Testis (tissue), 3 donors: ENCODE results near the gene CASR. TPM values are rescaled to one million over a fixed set of nuclear protein-coding genes. Genes with fewer than 3 reads are reported as not detected.

Experiments used
- DNase-seq: peaks from one replicate; pipeline ENCODE4 v3.0.0-alpha.2; 2019
- H3K27ac ChIP-seq, 2 donors: fragments of 200-600 bp; sonication (generic); one replicate each; pipeline ENCODE4 v1.5.1; 2019
- H3K27me3 ChIP-seq: fragments of 200-600 bp; sonication (generic); one replicate; pipeline ENCODE4 v1.5.1; 2019
- H3K36me3 ChIP-seq: fragments of 200-600 bp; sonication (generic); one replicate; pipeline ENCODE4 v1.5.1; 2017; ENCODE audit warnings: low read depth; ENCODE audit errors: missing control alignments
- H3K4me1 ChIP-seq: fragments of 200-600 bp; sonication (generic); one replicate; pipeline ENCODE4 v1.5.1; 2019
- H3K4me3 ChIP-seq, 2 donors: fragments of 200-600 bp; sonication (generic); one replicate each; pipeline ENCODE4 v1.5.1; 2017 to 2019
- H3K9me3 ChIP-seq: fragments of 200-600 bp; sonication (generic); one replicate; pipeline ENCODE4 v1.5.1; 2017
- CTCF ChIP-seq, 3 experiments: fragments of 450-650 bp in 2 of 3; fragments of 200-600 bp in 1 of 3; sonication (generic) in 1 of 3; IDR thresholded peaks; one replicate each; pipeline ENCODE4 v1.5.1; 2016 to 2019; ENCODE audit warnings: antibody characterized with exemption in 3 of 3, mild to moderate bottlenecking in 2 of 3, moderate library complexity in 1 of 3
- POLR2A ChIP-seq: fragments of 450-650 bp; IDR thresholded peaks from one replicate; pipeline ENCODE4 v1.6.1; 2017; ENCODE audit warnings: antibody characterized with exemption, mild to moderate bottlenecking, moderate library complexity
- WGBS, 2 donors: methylation state at CpG; one replicate each; pipeline ENCODE4 v1.1.5; 2018; 5-methylcytosine and 5-hydroxymethylcytosine counted together
- intact Hi-C: fragments of 100-400 bp; cut with DNase I; formaldehyde crosslinking; loops from one replicate; pipeline ENCODE4 v1.15.1; 2023; ENCODE audit warnings: low total_unique reads
- polyA plus RNA-seq: library from polyadenylated mRNA; stranded (reverse); fragments of 350-450 nt; fragmentation: Illumina TruSeq; extraction: RNeasy Lipid Tissue Mini Kit (QIAGEN cat#74804); gene quantifications from one replicate; pipeline ENCODE4 v1.2.3, GENCODE V29; 2014; ENCODE audit warnings: low read depth, low replicate concordance; ENCODE audit not compliant: insufficient read depth
- total RNA-seq, 2 donors: library from RNA; depleted of rRNA; stranded (reverse); fragments of >200 nt; gene quantifications; one replicate each; pipeline ENCODE4 v1.2.3, GENCODE V29; 2016

The CASR gene
- total and polyA plus RNA-seq, 3 donors from 2014 or later = 0.30 to 1.4 (median 1.2) TPM

- no peak for TF ChIP-seq POLR2A
- no peak for TF ChIP-seq CTCF (IDR thresholded peaks at IDR 0.05)
- no peaks in the 10 kb centered on the region for H3K27me3 ChIP-seq
- no peaks in the 10 kb centered on the region for H3K36me3 ChIP-seq
- WGBS, 2 donors = 92 to 95% methylated on average over 14 to 22 of the region's 23 CpGs
- no peak overlapping the region for H3K27ac ChIP-seq
- no peaks in the 10 kb centered on the region for H3K9me3 ChIP-seq
- no peaks in the 10 kb centered on the region for H3K4me1 ChIP-seq
- DNase-seq = no peak
- no peak overlapping the region for H3K4me3 ChIP-seq
- intact Hi-C loops = no loop called here
Observed at GRCh38 chr3:122227036-122227781, 43.7 kb downstream of the CASR start.

- H3K27ac ChIP-seq = no peak overlapping the region
- H3K9me3 ChIP-seq = no peaks in the 10 kb centered on the region
- no peaks in the 10 kb centered on the region for H3K27me3 ChIP-seq
- intact Hi-C loops = no loop called here
- no peak overlapping the region for H3K4me3 ChIP-seq
- DNase-seq = no peak
- WGBS, 2 donors = 58 to 81% methylated on average over 23 of the region's 23 CpGs
- TF ChIP-seq POLR2A (no peak), CTCF (IDR thresholded peaks at IDR 0.05) (no peak)
- no peaks in the 10 kb centered on the region for H3K4me1 ChIP-seq
- no peaks in the 10 kb centered on the region for H3K36me3 ChIP-seq
Observed at GRCh38 chr3:122230174-122230573, 46.7 kb downstream of the CASR start.

GRCh38 chr3:122231465-122232157 lies 48.1 kb downstream of the CASR start:
- H3K4me3 ChIP-seq = no peak overlapping the region
- DNase-seq = no peak
- H3K4me1 ChIP-seq = no peaks in the 10 kb centered on the region
- TF ChIP-seq CTCF (IDR thresholded peaks at IDR 0.05) = no peak
- no peak overlapping the region for H3K27ac ChIP-seq
- no peaks in the 10 kb centered on the region for H3K27me3 ChIP-seq
- intact Hi-C loops = no loop called here
- no peaks in the 10 kb centered on the region for H3K9me3 ChIP-seq
- H3K36me3 ChIP-seq = no peaks in the 10 kb centered on the region
- WGBS, 2 donors = 44 to 65% methylated on average over 9 of the region's 9 CpGs

- 79 to 85% methylated on average over 4 of the region's 4 CpGs for WGBS, 2 donors
- Histone ChIP-seq H3K4me3 (no peak overlapping the region), H3K36me3 (no peaks in the 10 kb centered on the region), H3K9me3 (no peaks in the 10 kb centered on the region), H3K4me1 (no peaks in the 10 kb centered on the region), H3K27me3 (no peaks in the 10 kb centered on the region), H3K27ac (no peak overlapping the region)
- intact Hi-C loops = no loop called here
- DNase-seq = no peak
- TF ChIP-seq CTCF (IDR thresholded peaks at IDR 0.05) (no peak), POLR2A (no peak)
Observed at GRCh38 chr3:122232485-122232884, 49.0 kb downstream of the CASR start.
